Spleen (tissue), 11 donors: ENCODE results near the gene HOXA13. TPM values are rescaled to one million over a fixed set of nuclear protein-coding genes. Genes with fewer than 3 reads are reported as not detected.

Experiments used
- DNase-seq: peaks from one replicate; pipeline ENCODE4 v3.0.0-alpha.2; 2020
- H3K27ac ChIP-seq, 8 donors: fragments of 200-600 bp; sonication (generic) in 7 of 8; 1 replicate in 4 of 8; 2 replicates in 4 of 8; pipeline versions ENCODE4 v1.5.0 to v1.8.0; 2016 to 2021; ENCODE audit warnings: inconsistent platforms in 4 of 8, mild to moderate bottlenecking in 4 of 8, moderate library complexity in 1 of 8
- H3K27me3 ChIP-seq, 7 donors: fragments of 200-600 bp; sonication (generic) in 6 of 7; replicated peaks in 1 of 7; 1 replicate in 4 of 7; 2 replicates in 3 of 7; pipeline versions ENCODE4 v1.5.0 to v1.8.0; 2016 to 2021; ENCODE audit warnings: inconsistent platforms in 3 of 7, mild to moderate bottlenecking in 1 of 7
- H3K36me3 ChIP-seq, 6 donors: fragments of 200-600 bp; sonication (generic) in 5 of 6; 1 replicate in 4 of 6; 2 replicates in 2 of 6; pipeline versions ENCODE4 v1.5.0 to v1.8.0; 2016 to 2021; ENCODE audit warnings: inconsistent platforms in 2 of 6
- H3K4me1 ChIP-seq, 6 donors: fragments of 200-600 bp; sonication (generic) in 5 of 6; 1 replicate in 3 of 6; 2 replicates in 3 of 6; pipeline versions ENCODE4 v1.5.0 to v1.8.0; 2016 to 2021; ENCODE audit warnings: inconsistent platforms in 3 of 6
- H3K4me3 ChIP-seq, 8 donors: fragments of 200-600 bp; sonication (generic) in 7 of 8; 1 replicate in 4 of 8; 2 replicates in 4 of 8; pipeline versions ENCODE4 v1.5.0 to v1.8.0; 2016 to 2021; ENCODE audit warnings: inconsistent platforms in 4 of 8, mild to moderate bottlenecking in 4 of 8, moderate library complexity in 2 of 8
- H3K9me3 ChIP-seq, 8 donors: fragments of 200-600 bp; sonication (generic) in 7 of 8; 1 replicate in 4 of 8; 2 replicates in 4 of 8; pipeline versions ENCODE4 v1.5.0 to v1.8.0; 2016 to 2021; ENCODE audit warnings: inconsistent platforms in 4 of 8
- POLR2A ChIP-seq, 3 donors: fragments of 450-650 bp; IDR thresholded peaks; one replicate each; pipeline ENCODE4 v1.5.1; 2017; ENCODE audit warnings: antibody characterized with exemption in 3 of 3, mild to moderate bottlenecking in 1 of 3
- POLR2AphosphoS5 ChIP-seq, 3 donors: sonication (generic); formaldehyde crosslinking; IDR thresholded peaks; one replicate each; pipeline ENCODE4 v1.5.1; 2017; ENCODE audit warnings: antibody characterized with exemption in 3 of 3
- WGBS, 5 donors: extraction: QIAGEN DNeasy Blood & Tissue Kit in 3 of 5; methylation state at CpG; one replicate each; pipeline versions ENCODE4 v1.1.5 to v1.1.7; 2013 to 2018; 5-methylcytosine and 5-hydroxymethylcytosine counted together
- intact Hi-C: fragments of 100-400 bp; cut with DNase I; formaldehyde crosslinking; loops from one replicate; pipeline ENCODE4 v1.15.0; 2023; ENCODE audit warnings: low total_unique reads
- polyA plus RNA-seq, 3 donors: library from polyadenylated mRNA; stranded (reverse); fragments of 200-250 nt; gene quantifications; one replicate each; pipeline ENCODE4 v1.2.1, GENCODE V29; 2013
- total RNA-seq, 7 donors: library from RNA; depleted of rRNA in 3 of 7; stranded (reverse); fragments of >200 nt in 3 of 7; fragmentation: NEBNext Ultra II Directional in 4 of 7; extraction: Animal tissue kit (Norgen Biotek cat#: 25700) in 4 of 7; gene quantifications; one replicate each; pipeline versions ENCODE4 v1.1.0 to v1.2.1, GENCODE V29; 2016 to 2021
- TF ChIP-seq, protein P1 (sequence below), 11 experiments: fragments of 200-600 bp in 7 of 11; fragments of 450-650 bp in 4 of 11; sonication (generic) in 4 of 11; IDR thresholded peaks in 8 of 11; conservative IDR thresholded peaks in 3 of 11; 1 replicate in 7 of 11; 2 replicates in 4 of 11; pipeline versions ENCODE4 v1.4.0 to v1.8.0; 2016 to 2021; ENCODE audit warnings: antibody characterized with exemption in 11 of 11, inconsistent platforms in 4 of 11, mild to moderate bottlenecking in 1 of 11
- donor health status: healthy with polysubstance abuse.
- donor health status: DM: no; HTN: no; CAD: no; lungs with moderate emphysema.
- donor health status: DM: no; HTN: no; CAD: no.
- donor health status: Bipolar disorder and iron deficiency.
- donor health status: healthy.
- donor health status: DM: no; HTN: no; CAD: no.
- donor health status: DM: yes; HTN: yes; CAD: no.

HOXA13 gene
- total and polyA plus RNA-seq, 10 donors = not detected

DNA sequence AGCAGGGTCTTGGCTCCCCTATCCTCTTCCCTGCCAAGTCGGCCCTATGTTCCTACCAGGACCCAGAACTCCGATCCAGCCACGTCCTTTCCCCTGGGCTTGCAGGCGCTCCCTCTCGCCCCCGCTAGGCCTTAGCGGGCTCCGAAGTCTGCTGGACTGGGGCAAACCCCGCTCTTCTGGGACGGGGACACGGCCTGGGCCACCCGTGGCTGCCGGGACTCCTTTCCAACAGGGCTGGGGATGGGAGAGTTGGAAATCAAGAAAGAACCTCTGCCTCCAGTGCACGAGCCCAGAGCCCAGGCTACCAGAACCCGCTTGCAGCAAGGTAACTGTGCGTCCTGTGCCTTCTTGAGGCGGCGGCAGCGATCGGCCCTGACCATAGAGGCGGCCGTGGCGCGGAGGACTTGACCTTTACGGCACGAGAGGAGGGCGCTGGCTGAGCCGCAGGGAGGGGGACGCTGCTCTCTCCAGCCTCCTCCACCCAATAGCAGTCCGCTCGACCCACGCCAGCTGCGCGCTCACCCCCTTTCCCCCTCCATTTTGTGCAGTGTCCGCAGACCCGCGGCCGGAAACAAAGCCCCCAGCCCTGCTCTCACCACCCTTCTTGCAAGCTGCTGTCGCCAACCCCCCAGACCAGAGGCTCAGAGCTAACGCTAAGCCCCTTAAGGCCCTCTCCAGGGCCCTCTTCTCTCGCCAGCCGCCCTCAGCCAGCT is 7.9 kb downstream of the HOXA13 start:
- peak overlapping the region in 6 of 8 donors; percentile 19 to 59 (median 26) for H3K4me3 ChIP-seq

DNA sequence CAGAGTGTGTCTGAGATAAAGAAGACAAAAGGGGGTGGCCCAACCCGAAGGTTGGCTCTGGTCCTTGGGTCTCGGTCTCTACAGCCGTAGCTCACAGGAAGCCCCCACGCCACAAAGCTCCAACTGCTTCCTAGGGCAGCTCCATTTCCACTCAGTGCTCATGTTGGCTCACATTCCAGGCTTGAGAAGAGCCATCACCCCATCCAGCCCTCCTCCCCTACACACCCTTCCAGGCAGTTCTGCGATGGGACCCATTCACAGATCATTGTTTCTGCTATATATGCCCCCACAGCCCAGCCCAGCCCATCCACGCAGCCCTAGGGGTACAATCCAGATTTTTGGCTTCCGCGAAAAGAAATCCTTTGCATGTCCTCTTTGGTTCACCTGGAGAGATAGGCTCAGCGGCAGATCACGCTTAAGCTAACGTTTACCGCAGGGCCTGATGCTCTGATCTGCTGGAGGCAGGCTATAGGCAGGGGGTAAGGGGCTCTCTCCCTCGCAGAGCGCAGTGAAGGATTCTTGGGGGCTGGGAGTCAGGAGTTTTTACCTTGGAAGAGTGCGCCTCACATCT is 8.6 kb downstream of the HOXA13 start:
- peaks cover 21 to 61% (median 46%) of the 10 kb centered on the region in 6 donors for H3K4me1 ChIP-seq
- intact Hi-C loops = loop anchor here (10.0 kb wide), 4 partner anchors 594 to 904 kb away; no protein-coding TSS in a partner anchor

More for the DNA sequence above, 7.9 kb downstream of the HOXA13 start:
- Histone ChIP-seq H3K36me3 (no peaks in the 10 kb centered on the region), H3K27ac (no peak overlapping the region), H3K4me1 (peaks cover 21 to 60% (median 47%) of the 10 kb centered on the region in 6 donors), H3K9me3 (no peaks in the 10 kb centered on the region), H3K27me3 (peaks cover 40 to 100% (median 100%) of the 10 kb centered on the region in 7 donors)
- TF ChIP-seq POLR2AphosphoS5 (IDR thresholded peaks at IDR 0.05) = no peak
- TF ChIP-seq POLR2A (IDR thresholded peaks at IDR 0.05) = no peak
- TF ChIP-seq, protein P1, sequence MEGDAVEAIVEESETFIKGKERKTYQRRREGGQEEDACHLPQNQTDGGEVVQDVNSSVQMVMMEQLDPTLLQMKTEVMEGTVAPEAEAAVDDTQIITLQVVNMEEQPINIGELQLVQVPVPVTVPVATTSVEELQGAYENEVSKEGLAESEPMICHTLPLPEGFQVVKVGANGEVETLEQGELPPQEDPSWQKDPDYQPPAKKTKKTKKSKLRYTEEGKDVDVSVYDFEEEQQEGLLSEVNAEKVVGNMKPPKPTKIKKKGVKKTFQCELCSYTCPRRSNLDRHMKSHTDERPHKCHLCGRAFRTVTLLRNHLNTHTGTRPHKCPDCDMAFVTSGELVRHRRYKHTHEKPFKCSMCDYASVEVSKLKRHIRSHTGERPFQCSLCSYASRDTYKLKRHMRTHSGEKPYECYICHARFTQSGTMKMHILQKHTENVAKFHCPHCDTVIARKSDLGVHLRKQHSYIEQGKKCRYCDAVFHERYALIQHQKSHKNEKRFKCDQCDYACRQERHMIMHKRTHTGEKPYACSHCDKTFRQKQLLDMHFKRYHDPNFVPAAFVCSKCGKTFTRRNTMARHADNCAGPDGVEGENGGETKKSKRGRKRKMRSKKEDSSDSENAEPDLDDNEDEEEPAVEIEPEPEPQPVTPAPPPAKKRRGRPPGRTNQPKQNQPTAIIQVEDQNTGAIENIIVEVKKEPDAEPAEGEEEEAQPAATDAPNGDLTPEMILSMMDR (IDR thresholded peaks at IDR 0.05 in 8 of 11, conservative IDR thresholded peaks at IDR 0.05 in 3 of 11) = no peak
- DNase-seq = no peak
- intact Hi-C loops = loop anchor here (10.0 kb wide), 4 partner anchors 593 to 903 kb away; no protein-coding TSS in a partner anchor
- 10 to 17% (median 12%) methylated on average over 23 to 42 of the region's 42 CpGs for WGBS, 5 donors

DNA sequence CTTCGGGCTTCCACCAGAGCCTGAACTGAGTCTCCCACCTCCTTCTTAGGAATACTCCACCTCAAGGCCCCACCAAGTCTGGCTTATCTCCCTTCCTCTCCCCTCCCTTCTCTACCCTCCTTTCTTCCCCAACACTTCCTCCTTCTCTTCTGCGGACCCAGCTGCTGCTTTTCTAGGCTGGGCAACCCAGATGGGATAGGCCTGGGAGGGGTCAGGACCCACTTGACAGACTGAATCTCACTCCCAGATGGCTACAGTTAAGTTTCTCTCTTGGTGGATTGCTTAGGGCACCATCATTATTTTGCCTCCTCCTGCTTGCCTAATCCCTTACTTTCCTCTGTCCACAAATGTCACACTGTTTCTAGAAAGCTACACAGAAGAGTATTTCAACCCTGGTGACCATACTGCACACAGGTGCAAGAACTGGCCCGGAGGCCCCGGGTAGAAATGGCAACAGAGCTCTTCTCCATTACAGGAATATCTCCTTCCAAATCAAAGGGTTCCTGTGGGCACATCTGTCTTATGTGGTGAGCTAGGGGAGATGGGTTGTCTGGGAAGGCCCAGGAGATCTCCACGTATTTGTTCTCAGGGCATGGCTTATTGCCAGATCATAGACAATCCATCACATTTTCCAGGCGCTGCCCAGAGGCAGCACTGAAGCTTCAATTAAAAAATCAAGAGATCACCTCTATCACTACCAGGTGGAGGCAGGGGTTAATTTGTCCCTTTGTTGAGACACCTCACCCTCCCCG is 9.7 kb downstream of the HOXA13 start:
- Histone ChIP-seq H3K4me3 (no peak overlapping the region), H3K36me3 (no peaks in the 10 kb centered on the region), H3K27me3 (peaks cover 47 to 100% (median 99%) of the 10 kb centered on the region in 7 donors), H3K9me3 (no peaks in the 10 kb centered on the region), H3K4me1 (peaks cover 21 to 69% (median 55%) of the 10 kb centered on the region in 6 donors), H3K27ac (no peak overlapping the region)
- TF ChIP-seq POLR2AphosphoS5 (IDR thresholded peaks at IDR 0.05) = no peak
- no peak for TF ChIP-seq POLR2A (IDR thresholded peaks at IDR 0.05)
- TF ChIP-seq, protein P1 (IDR thresholded peaks at IDR 0.05 in 8 of 11, conservative IDR thresholded peaks at IDR 0.05 in 3 of 11) = no peak
- DNase-seq = no peak
- intact Hi-C loops = loop anchor here (10.0 kb wide), 5 partner anchors 595 to 1335 kb away; no protein-coding TSS in a partner anchor
- 33 to 48% (median 40%) methylated on average over 7 of the region's 7 CpGs for WGBS, 5 donors

More for the DNA sequence above, 8.6 kb downstream of the HOXA13 start:
- TF ChIP-seq POLR2A (IDR thresholded peaks at IDR 0.05) (no peak), POLR2AphosphoS5 (IDR thresholded peaks at IDR 0.05) (no peak)
- TF ChIP-seq, protein P1 (IDR thresholded peaks at IDR 0.05 in 8 of 11, conservative IDR thresholded peaks at IDR 0.05 in 3 of 11) = no peak
- no peaks in the 10 kb centered on the region for H3K9me3 ChIP-seq
- H3K27ac ChIP-seq = no peak overlapping the region
- no peaks in the 10 kb centered on the region for H3K36me3 ChIP-seq
- peaks cover 41 to 100% (median 99%) of the 10 kb centered on the region in 7 donors for H3K27me3 ChIP-seq
- no peak overlapping the region for H3K4me3 ChIP-seq
- 27 to 53% (median 34%) methylated on average over 15 of the region's 15 CpGs for WGBS, 5 donors
- no peak for DNase-seq
